Measurements from ENCODE around the gene IMPA2. TPM values are rescaled to one million over a fixed set of nuclear protein-coding genes. Genes with fewer than 3 reads are reported as not detected.

Gene IMPA2
- total and polyA plus RNA-seq, 10 of the 15 experiments (the other 5 are each of a cell fraction or from before 2014, with no cell fraction given) = 0.24 to 21.0 (median 11.4) TPM

DNA sequence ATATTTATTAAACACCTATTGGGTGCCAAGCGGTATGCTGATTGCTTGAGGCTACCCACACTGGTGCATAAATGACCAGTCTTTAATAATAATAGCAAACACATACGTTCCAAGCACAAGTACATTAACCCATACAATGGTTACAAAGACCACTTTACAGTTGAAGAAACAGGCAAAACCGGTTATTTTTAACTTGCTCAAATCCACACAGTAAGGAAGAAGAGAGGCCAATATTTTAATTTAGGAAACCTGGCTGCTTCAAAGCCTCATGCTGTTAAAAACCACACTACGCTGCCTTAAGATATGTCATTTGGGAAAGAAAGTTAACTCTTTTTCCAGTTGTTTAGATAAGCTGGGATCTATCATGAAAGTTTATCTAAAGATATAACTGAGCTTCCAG is 2.4 kb upstream of the IMPA2 start (continued):
- TF ChIP-seq, protein P1, sequence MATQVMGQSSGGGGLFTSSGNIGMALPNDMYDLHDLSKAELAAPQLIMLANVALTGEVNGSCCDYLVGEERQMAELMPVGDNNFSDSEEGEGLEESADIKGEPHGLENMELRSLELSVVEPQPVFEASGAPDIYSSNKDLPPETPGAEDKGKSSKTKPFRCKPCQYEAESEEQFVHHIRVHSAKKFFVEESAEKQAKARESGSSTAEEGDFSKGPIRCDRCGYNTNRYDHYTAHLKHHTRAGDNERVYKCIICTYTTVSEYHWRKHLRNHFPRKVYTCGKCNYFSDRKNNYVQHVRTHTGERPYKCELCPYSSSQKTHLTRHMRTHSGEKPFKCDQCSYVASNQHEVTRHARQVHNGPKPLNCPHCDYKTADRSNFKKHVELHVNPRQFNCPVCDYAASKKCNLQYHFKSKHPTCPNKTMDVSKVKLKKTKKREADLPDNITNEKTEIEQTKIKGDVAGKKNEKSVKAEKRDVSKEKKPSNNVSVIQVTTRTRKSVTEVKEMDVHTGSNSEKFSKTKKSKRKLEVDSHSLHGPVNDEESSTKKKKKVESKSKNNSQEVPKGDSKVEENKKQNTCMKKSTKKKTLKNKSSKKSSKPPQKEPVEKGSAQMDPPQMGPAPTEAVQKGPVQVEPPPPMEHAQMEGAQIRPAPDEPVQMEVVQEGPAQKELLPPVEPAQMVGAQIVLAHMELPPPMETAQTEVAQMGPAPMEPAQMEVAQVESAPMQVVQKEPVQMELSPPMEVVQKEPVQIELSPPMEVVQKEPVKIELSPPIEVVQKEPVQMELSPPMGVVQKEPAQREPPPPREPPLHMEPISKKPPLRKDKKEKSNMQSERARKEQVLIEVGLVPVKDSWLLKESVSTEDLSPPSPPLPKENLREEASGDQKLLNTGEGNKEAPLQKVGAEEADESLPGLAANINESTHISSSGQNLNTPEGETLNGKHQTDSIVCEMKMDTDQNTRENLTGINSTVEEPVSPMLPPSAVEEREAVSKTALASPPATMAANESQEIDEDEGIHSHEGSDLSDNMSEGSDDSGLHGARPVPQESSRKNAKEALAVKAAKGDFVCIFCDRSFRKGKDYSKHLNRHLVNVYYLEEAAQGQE (IDR thresholded peaks at IDR 0.05; ENCODE audit: low read depth, low read length) = no peak
- TF ChIP-seq NFIC (IDR thresholded peaks at IDR 0.05; ENCODE audit: low read depth, low read length) (no peak), SMC3 (IDR thresholded peaks at IDR 0.05; ENCODE audit: borderline replicate concordance, low read length) (no peak), CBX5 (IDR thresholded peaks at IDR 0.05; ENCODE audit: low read depth) (no peak), CHD2 (IDR thresholded peaks at IDR 0.05; ENCODE audit: borderline replicate concordance, low read depth, low read length) (no peak), RELA (IDR thresholded peaks at IDR 0.05; ENCODE audit: borderline replicate concordance, partially characterized antibody) (no peak), IKZF1 (conservative IDR thresholded peaks at IDR 0.05) (no peak)
- TF ChIP-seq, protein P2, sequence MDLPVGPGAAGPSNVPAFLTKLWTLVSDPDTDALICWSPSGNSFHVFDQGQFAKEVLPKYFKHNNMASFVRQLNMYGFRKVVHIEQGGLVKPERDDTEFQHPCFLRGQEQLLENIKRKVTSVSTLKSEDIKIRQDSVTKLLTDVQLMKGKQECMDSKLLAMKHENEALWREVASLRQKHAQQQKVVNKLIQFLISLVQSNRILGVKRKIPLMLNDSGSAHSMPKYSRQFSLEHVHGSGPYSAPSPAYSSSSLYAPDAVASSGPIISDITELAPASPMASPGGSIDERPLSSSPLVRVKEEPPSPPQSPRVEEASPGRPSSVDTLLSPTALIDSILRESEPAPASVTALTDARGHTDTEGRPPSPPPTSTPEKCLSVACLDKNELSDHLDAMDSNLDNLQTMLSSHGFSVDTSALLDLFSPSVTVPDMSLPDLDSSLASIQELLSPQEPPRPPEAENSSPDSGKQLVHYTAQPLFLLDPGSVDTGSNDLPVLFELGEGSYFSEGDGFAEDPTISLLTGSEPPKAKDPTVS (IDR thresholded peaks at IDR 0.05; ENCODE audit: low read depth, low read length) = no peak

Data from GM12878 (cell line).